Activated naive CD4-positive, alpha-beta T cell treated with anti-CD3 and anti-CD28 coated beads for 36 hours (primary cell): ENCODE measurements around the gene CD7. TPM values are rescaled to one million over a fixed set of nuclear protein-coding genes. Genes with fewer than 3 reads are reported as not detected.
A peak's percentile ranks its signal among the peaks of the same experiment; 100 is the strongest.
"Not testable (repeated sequence)": the region's sequence is repeated elsewhere in the genome, so short reads cannot be mapped to it uniquely, and the experiment has no call there.

ENCODE experiments used
- CTCF ChIA-PET: fragments of 350-600 bp; sonication (Branson Sonifier 250); formaldehyde crosslinking; loops from one replicate; lab custom pipeline; 2021; ENCODE audit warnings: antibody characterized with exemption; lab: Charles Lee
- DNase-seq: peaks from one replicate; pipeline ENCODE4 v3.0.0-alpha.2; 2020
- H3K27ac Mint-ChIP-seq: one replicate; pipeline ENCODE4 v1.8.0; 2021; ENCODE audit warnings: mild to moderate bottlenecking, mixed read lengths
- H3K27me3 Mint-ChIP-seq: one replicate; pipeline ENCODE4 v1.8.0; 2021; ENCODE audit warnings: low read depth, mixed read lengths
- H3K36me3 Mint-ChIP-seq: one replicate; pipeline ENCODE4 v1.8.0; 2021; ENCODE audit warnings: low read depth, mixed read lengths
- H3K4me1 Mint-ChIP-seq: one replicate; pipeline ENCODE4 v1.8.0; 2021; ENCODE audit warnings: low read depth, mixed read lengths
- H3K4me3 Mint-ChIP-seq: one replicate; pipeline ENCODE4 v1.8.0; 2021; ENCODE audit warnings: mild to moderate bottlenecking, moderate library complexity, mixed read lengths
- H3K9me3 Mint-ChIP-seq: one replicate; pipeline ENCODE4 v1.8.0; 2021; ENCODE audit warnings: mixed read lengths
- intact Hi-C: fragments of 100-400 bp; cut with micrococcal nuclease; formaldehyde crosslinking; loops from one replicate; pipeline ENCODE4 v1.15.1; 2023
- total RNA-seq, 2 experiments: library from RNA; stranded (reverse); gene quantifications; one replicate each; pipeline ENCODE4 v1.2.3, GENCODE V29; 2021

Gene CD7
- 100 to 1,000 TPM; 635 to 646 TPM for total RNA-seq

DNA sequence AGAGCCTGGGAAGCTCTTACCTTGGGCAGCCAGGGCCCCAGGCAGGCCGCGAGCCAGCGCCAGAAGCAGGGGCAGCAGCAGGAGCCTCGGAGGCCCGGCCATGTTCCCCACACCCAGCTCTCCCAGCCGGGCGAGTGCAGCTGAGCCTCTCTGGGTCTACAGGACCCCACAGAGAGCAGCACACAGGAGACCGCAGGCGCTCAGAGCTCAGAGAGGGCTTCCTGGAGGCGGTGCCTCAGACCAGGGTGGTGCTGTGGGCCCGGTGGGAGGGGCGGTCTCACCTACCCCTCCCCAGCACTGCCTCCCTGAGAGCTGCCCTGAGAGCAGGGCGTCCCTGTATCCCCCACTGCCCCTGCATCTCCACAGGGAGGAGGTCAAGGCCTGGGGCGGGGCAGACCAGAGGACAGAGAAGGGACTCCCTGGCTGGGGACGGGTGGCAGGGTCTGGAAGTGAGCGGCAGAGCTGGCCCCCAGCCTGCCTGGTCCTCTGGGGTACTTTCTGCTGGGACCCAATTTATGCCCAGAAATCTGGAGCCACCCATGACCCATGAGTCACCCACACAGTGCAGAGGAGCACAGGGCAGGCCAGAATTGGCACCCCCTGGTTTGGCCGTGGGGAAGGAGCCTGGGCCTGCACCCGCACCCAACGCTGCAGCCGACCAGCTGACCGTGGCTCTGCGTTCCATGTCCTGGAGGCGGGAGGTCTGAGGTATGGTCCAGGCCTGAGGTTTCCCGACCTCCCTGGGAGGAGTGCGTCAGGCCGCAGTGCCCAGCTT lies at the start of gene CD7:
CD7 (minus strand) TSS at position 215 of the 775 bp plus-strand sequence; CDS start at position 102, 113 bp downstream.
- DNase-seq, result peak; percentile 79
- no peaks in the 10 kb centered on the region for H3K27me3 Mint-ChIP-seq
- peaks cover 27% of the 10 kb centered on the region for H3K4me1 Mint-ChIP-seq
- H3K4me3 Mint-ChIP-seq, result no peak within 1 kb of the TSS
- H3K9me3 Mint-ChIP-seq, result peaks cover 2% of the 10 kb centered on the region
- no peak within 1 kb of the TSS for H3K27ac Mint-ChIP-seq
- CTCF ChIA-PET, result interaction anchor here (0.7 to 5.1 kb wide), 3 partner anchors 14 to 82 kb away, joined by 3 to 49 read pairs (median 6); no protein-coding TSS in a partner anchor
- peaks cover 39% of the 10 kb centered on the region for H3K36me3 Mint-ChIP-seq
- intact Hi-C loops, result loop anchor here (1.0 to 10.0 kb wide), 3 partner anchors 11 to 737 kb away; partner anchors contain the start of gene CSNK1D

- H3K4me3 Mint-ChIP-seq, result no peak overlapping the region
- no peak for DNase-seq
- H3K36me3 Mint-ChIP-seq, result no peaks in the 10 kb centered on the region
- CTCF ChIA-PET, result interaction anchor here (0.6 to 1.5 kb wide), 6 partner anchors 20 to 211 kb away, joined by 3 to 4 read pairs (median 3); no protein-coding TSS in a partner anchor
- peaks cover 20% of the 10 kb centered on the region for H3K27me3 Mint-ChIP-seq
- intact Hi-C loops, result no loop called here
- peaks cover 11% of the 10 kb centered on the region for H3K4me1 Mint-ChIP-seq
- H3K27ac Mint-ChIP-seq, result no peak overlapping the region
- H3K9me3 Mint-ChIP-seq, result no peaks in the 10 kb centered on the region
These were observed 49.3 kb upstream of the CD7 start for GRCh38 chr17:82366749-82367148.

- Mint-ChIP-seq H3K4me3 (no peak overlapping the region), H3K9me3 (no peaks in the 10 kb centered on the region), H3K36me3 (no peaks in the 10 kb centered on the region), H3K4me1 (peaks cover 6% of the 10 kb centered on the region), H3K27me3 (peaks cover 15% of the 10 kb centered on the region), H3K27ac (no peak overlapping the region)
- no peak for DNase-seq
- intact Hi-C loops, result no loop called here
- CTCF ChIA-PET, result interaction anchor here (0.5 to 1.5 kb wide), 4 partner anchors 19 to 513 kb away, joined by 3 to 4 read pairs (median 3); no protein-coding TSS in a partner anchor
These were observed 48.3 kb upstream of the CD7 start for GRCh38 chr17:82365606-82366295.

DNA sequence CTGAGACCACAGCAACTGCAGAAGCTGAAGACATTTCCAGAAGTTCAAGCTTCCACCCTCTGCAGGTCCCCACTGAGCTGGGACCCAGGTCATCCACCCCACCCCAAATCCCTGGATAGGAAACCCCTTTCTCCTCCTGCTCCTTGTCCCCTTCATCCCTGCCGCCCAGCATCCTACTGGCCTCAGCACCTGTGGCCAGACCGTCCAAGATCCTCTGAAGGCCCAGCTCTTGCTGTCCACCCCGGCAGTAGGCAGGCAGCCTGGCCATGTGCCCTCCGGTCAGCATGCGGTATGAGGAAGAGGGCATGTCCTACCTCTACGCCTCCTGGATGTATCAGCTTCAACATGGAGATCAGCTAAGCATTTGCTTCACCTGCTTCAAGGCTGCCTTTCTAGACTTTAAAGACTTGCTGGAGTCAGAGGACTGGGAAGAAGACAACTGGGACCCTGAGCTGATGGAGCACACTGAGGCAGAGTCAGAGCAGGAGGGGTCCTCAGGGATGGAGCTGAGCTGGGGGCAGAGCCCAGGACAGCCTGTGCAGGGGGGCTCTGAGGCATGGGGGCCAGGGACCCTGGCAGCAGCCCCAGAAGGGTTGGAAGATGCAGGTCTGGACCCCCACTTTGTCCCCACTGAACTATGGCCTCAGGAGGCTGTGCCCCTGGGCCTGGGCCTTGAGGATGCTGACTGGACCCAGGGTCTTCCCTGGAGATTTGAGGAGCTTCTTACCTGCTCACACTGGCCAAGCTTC lies 44.7 kb upstream of the CD7 start:
- CTCF ChIA-PET, result interaction anchor here (0.6 to 0.7 kb wide), 2 partner anchors 11 to 18 kb away, joined by 3 to 4 read pairs; no protein-coding TSS in a partner anchor

GRCh38 chr17:82359451-82360074 lies 42.2 kb upstream of the CD7 start:
- not testable (repeated sequence) for DNase-seq, H3K36me3 Mint-ChIP-seq, H3K4me3 Mint-ChIP-seq, H3K27ac Mint-ChIP-seq, H3K9me3 Mint-ChIP-seq, H3K4me1 Mint-ChIP-seq, H3K27me3 Mint-ChIP-seq
- CTCF ChIA-PET, result interaction anchor here (0.7 to 1.1 kb wide), 2 partner anchors 9 to 96 kb away, joined by 3 to 4 read pairs; no protein-coding TSS in a partner anchor
- intact Hi-C loops, result loop anchor here (10.0 kb wide), 1 partner anchor 325 kb away; the partner anchor contains the start of genes DCXR and RAC3

More for the DNA sequence above, 44.7 kb upstream of the CD7 start:
- Mint-ChIP-seq H3K27ac (no peak overlapping the region), H3K36me3 (no peaks in the 10 kb centered on the region), H3K27me3 (peaks cover 6% of the 10 kb centered on the region), H3K9me3 (no peaks in the 10 kb centered on the region), H3K4me1 (peaks cover 9% of the 10 kb centered on the region), H3K4me3 (no peak overlapping the region)
- DNase-seq, result no peak
- intact Hi-C loops, result no loop called here

GRCh38 chr17:82358465-82359350 lies 41.3 kb upstream of the CD7 start, which contains the start of gene TEX19:
Gene TEX19 (plus strand): TSS chr17:82359247. CDS start chr17:82362151, 2,904 bp downstream.
- H3K36me3 Mint-ChIP-seq, result no peaks in the 10 kb centered on the region
- CTCF ChIA-PET, result interaction anchor here (0.7 to 1.2 kb wide), 3 partner anchors 8 to 95 kb away, joined by 3 to 4 read pairs (median 4); no protein-coding TSS in a partner anchor
- no peaks in the 10 kb centered on the region for H3K9me3 Mint-ChIP-seq
- H3K27ac Mint-ChIP-seq, result no peak within 1 kb of the TSS
- peaks cover 9% of the 10 kb centered on the region for H3K4me1 Mint-ChIP-seq
- intact Hi-C loops, result loop anchor here (10.0 kb wide), 1 partner anchor 324 kb away; the partner anchor contains the start of genes DCXR and RAC3
- peak; percentile 42 for DNase-seq
- peaks cover 6% of the 10 kb centered on the region for H3K27me3 Mint-ChIP-seq
- H3K4me3 Mint-ChIP-seq, result no peak within 1 kb of the TSS

DNA sequence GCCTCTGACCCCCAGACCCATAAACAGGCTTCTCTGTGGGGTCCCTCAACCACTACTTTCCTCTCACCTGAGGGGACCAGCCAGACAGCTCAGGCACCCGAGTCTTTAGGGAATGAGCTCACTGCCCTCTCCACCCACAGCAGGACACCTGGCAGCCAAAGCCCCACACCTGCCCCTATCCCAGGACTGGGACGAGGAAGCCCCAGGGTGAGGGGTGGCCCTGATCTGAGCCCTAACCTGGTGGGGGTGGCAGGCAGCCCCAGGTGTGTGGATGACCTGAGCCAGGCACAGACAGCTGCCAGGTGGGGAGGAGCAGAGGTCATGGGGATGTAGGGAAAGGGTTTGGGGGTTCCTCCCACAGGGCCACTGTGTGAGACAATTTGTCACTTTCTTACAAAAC lies 40.0 kb upstream of the CD7 start:
- H3K4me3 Mint-ChIP-seq, result no peak overlapping the region
- H3K4me1 Mint-ChIP-seq, result peaks cover 9% of the 10 kb centered on the region
- H3K27me3 Mint-ChIP-seq, result peaks cover 6% of the 10 kb centered on the region
- intact Hi-C loops, result loop anchor here (10.0 kb wide), 1 partner anchor 323 kb away; the partner anchor contains the start of genes DCXR and RAC3
- no peak overlapping the region for H3K27ac Mint-ChIP-seq
- CTCF ChIA-PET, result interaction anchor here (1.2 kb wide), 1 partner anchor 92 kb away, joined by 4 read pairs; no protein-coding TSS in a partner anchor
- H3K9me3 Mint-ChIP-seq, result no peaks in the 10 kb centered on the region
- no peaks in the 10 kb centered on the region for H3K36me3 Mint-ChIP-seq
- no peak for DNase-seq

- no peak overlapping the region for H3K27ac Mint-ChIP-seq
- H3K4me1 Mint-ChIP-seq, result peaks cover 9% of the 10 kb centered on the region
- peaks cover 6% of the 10 kb centered on the region for H3K27me3 Mint-ChIP-seq
- CTCF ChIA-PET, result interaction anchor here (1.2 kb wide), 1 partner anchor 93 kb away, joined by 4 read pairs; no protein-coding TSS in a partner anchor
- intact Hi-C loops, result loop anchor here (10.0 kb wide), 1 partner anchor 322 kb away; the partner anchor contains the start of genes DCXR and RAC3
- H3K4me3 Mint-ChIP-seq, result no peak overlapping the region
- no peaks in the 10 kb centered on the region for H3K36me3 Mint-ChIP-seq
- no peaks in the 10 kb centered on the region for H3K9me3 Mint-ChIP-seq
- DNase-seq, result no peak
These were observed 39.5 kb upstream of the CD7 start for GRCh38 chr17:82356845-82357355.

DNA sequence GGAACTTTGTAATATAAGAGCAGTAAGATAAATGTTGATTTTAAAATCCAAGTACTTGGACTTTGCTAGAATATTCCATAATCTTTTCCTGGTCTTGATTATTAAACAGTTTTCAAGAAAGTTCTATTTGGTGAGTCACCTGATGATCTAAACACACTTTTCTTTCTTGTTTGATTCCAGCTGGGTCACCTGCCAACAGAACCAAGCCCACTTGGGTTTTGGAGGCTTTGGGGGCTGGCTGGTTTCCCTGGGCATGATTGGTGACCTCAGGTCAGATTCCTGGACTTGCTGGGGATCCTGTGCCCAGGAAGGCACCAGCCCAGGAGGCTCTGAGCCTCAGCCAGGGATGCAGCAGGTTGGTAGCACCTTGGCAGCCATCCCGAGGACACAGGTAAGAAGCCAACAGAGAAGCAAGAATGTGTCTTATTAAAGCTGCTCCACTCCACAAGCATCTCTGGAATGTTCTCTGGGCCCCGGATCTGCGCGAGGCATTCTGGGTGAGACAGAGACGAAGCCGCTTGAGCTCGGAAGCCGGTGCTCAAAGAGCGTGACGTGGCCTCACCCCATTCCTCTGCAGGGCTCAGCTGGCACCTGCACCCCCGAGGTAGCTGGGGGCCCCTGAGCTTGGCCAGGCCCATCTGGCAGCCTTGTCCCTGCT lies 38.5 kb upstream of the CD7 start:
- H3K4me1 Mint-ChIP-seq, result peaks cover 9% of the 10 kb centered on the region
- no peak overlapping the region for H3K27ac Mint-ChIP-seq
- peaks cover 6% of the 10 kb centered on the region for H3K27me3 Mint-ChIP-seq
- H3K9me3 Mint-ChIP-seq, result no peaks in the 10 kb centered on the region
- no peaks in the 10 kb centered on the region for H3K36me3 Mint-ChIP-seq
- intact Hi-C loops, result loop anchor here (10.0 kb wide), 1 partner anchor 321 kb away; the partner anchor contains the start of genes DCXR and RAC3
- DNase-seq, result no peak
- CTCF ChIA-PET, result no interaction called here
- no peak overlapping the region for H3K4me3 Mint-ChIP-seq

DNA sequence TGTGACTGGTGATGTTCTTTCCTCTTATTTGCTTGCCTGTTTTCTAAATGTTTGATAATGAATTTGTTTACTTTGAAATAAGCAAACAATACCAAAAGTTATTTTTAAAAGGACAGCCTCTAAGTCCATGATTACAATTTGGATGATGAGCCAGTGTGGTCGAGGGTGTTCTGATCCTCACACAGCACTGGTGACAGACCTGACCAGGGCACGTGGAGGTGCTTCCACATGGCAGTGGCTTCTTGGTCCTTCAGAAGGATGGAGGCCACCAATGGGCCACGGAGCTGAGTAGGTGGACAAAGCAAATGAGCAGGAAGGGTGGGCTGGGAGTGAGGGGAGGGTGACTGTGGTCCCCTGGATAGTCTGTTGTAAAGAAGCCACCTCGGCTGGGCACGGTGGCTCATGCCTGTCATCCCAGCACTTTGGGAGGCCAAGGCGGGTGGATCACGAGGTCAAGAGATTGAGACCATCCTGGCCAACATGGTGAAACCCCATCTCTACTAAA lies 37.4 kb upstream of the CD7 start:
- DNase-seq, result no peak
- intact Hi-C loops, result loop anchor here (5.0 to 10.0 kb wide), 2 partner anchors 320 to 412 kb away; partner anchors contain the start of genes DCXR and RAC3
- CTCF ChIA-PET, result no interaction called here
- H3K4me3 Mint-ChIP-seq, result no peak overlapping the region
- peaks cover 9% of the 10 kb centered on the region for H3K4me1 Mint-ChIP-seq
- no peaks in the 10 kb centered on the region for H3K9me3 Mint-ChIP-seq
- no peaks in the 10 kb centered on the region for H3K36me3 Mint-ChIP-seq
- H3K27ac Mint-ChIP-seq, result no peak overlapping the region
- peaks cover 6% of the 10 kb centered on the region for H3K27me3 Mint-ChIP-seq
